Thoracic aorta (tissue), 2 donors: ENCODE measurements around the gene NKX2-8. TPM values are rescaled to one million over a fixed set of nuclear protein-coding genes. Genes with fewer than 3 reads are reported as not detected.

Experiments
- ATAC-seq: fragments of 150-250 bp; one replicate; pipeline ENCODE4 v1.8.0; 2017; ENCODE audit warnings: low read depth; ENCODE audit not compliant: insufficient number of reproducible peaks, low FRiP score
- DNase-seq: peaks from one replicate; pipeline ENCODE4 v3.0.0-alpha.2; 2020; ENCODE audit warnings: low spot score
- H3K27ac ChIP-seq, 2 donors: fragments of 200-600 bp; sonication (generic); 1 replicate in 1 of 2; 2 replicates in 1 of 2; pipeline ENCODE4 v1.5.1; 2016; ENCODE audit warnings: mild to moderate bottlenecking in 2 of 2, moderate library complexity in 2 of 2
- H3K27me3 ChIP-seq: fragments of 200-600 bp; sonication (generic); replicated peaks from 2 replicates; pipeline ENCODE4 v1.6.0; 2016; ENCODE audit warnings: mild to moderate bottlenecking; ENCODE audit not compliant: insufficient read depth
- H3K36me3 ChIP-seq: fragments of 200-600 bp; sonication (generic); one replicate; pipeline ENCODE4 v1.5.1; 2016
- H3K4me1 ChIP-seq, 2 donors: fragments of 200-600 bp; sonication (generic); 1 replicate in 1 of 2; 2 replicates in 1 of 2; pipeline versions ENCODE4 v1.5.1 to v1.6.0; 2016; ENCODE audit warnings: low read depth in 2 of 2, mild to moderate bottlenecking in 1 of 2; ENCODE audit not compliant: control insufficient read depth in 1 of 2
- H3K4me3 ChIP-seq: fragments of 200-600 bp; sonication (generic); 2 replicates; pipeline ENCODE4 v1.5.1; 2016; ENCODE audit warnings: mild to moderate bottlenecking
- H3K9me3 ChIP-seq: fragments of 200-600 bp; sonication (generic); 2 replicates; pipeline ENCODE4 v1.5.1; 2016
- CTCF ChIP-seq: fragments of 200-600 bp; sonication (generic); IDR thresholded peaks from one replicate; pipeline ENCODE4 v1.5.1; 2019; ENCODE audit warnings: antibody characterized with exemption
- total RNA-seq, 2 donors: library from RNA; depleted of rRNA; stranded (reverse); fragments of >200 nt; gene quantifications; one replicate each; pipeline versions ENCODE4 v1.1.0 to v1.2.3, GENCODE V29; 2016

Gene NKX2-8
- total RNA-seq, 2 donors from 2014 or later: not detected

DNA sequence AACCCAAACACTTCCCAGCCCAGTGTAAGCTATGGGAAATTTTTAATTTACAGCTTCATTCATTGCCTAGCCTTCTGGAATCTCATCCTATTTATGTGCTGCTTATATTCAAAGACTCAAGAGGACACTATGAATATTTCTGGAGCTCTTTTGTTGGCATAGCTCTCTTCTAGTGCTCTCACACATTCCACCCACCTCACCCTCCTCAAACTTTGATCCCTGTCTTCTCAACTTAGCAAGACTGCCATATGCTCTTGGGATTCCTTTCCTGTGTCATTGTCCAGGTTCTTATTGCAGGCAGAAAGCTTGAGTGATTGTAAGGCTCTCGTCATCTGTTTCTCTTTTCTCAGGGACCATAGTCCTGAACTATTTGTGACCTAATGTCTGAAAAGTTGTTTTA is 44.4 kb downstream of the NKX2-8 start:
- Histone ChIP-seq H3K27me3 (no peaks in the 10 kb centered on the region), H3K27ac (no peak overlapping the region), H3K9me3 (peaks cover 10% of the 10 kb centered on the region), H3K36me3 (no peaks in the 10 kb centered on the region), H3K4me1 (no peaks in the 10 kb centered on the region), H3K4me3 (no peak overlapping the region)
- DNase-seq (no peak), ATAC-seq (no peak)
- TF ChIP-seq CTCF: no peak

Other genes with a start within 250 kb of the NKX2-8 start
- gene NKX2-1, start 62.4 kb downstream of the NKX2-8 start, total RNA-seq: not detected
- 1 to 10 TPM in 1 of 2 donors, under 1 TPM in 1; 0.21 to 4.5 TPM for gene PAX9, start 79.2 kb upstream of the NKX2-8 start, total RNA-seq